WTC11 (cell line): ENCODE results near the gene UGT1A10. TPM values are rescaled to one million over a fixed set of nuclear protein-coding genes. Genes with fewer than 3 reads are reported as not detected.

ENCODE experiments used
- ATAC-seq: fragments of 200-7000 bp; cut with Tn5 transposase; 2 replicates; pipeline ENCODE4 v1.10.0; 2021; ENCODE audit warnings: mild to moderate bottlenecking, moderate library complexity
- CTCF ChIA-PET: fragments of 300-600 bp; sonication (Branson Sonifier 250); formaldehyde crosslinking; loops from one replicate; lab custom pipeline; 2021; ENCODE audit warnings: antibody characterized with exemption; lab: Charles Lee
- POLR2A ChIA-PET: fragments of 350-600 bp; sonication (Branson Sonifier 250); formaldehyde crosslinking; loops from one replicate; lab custom pipeline; 2021; ENCODE audit warnings: antibody characterized with exemption; lab: Charles Lee
- DNase-seq: peaks from one replicate; pipeline ENCODE4 v3.0.0; 2021; ENCODE audit warnings: low spot score
- H3K27ac Mint-ChIP-seq: 2 replicates; pipeline ENCODE4 v1.8.0; 2021; ENCODE audit warnings: mixed read lengths
- H3K27me3 Mint-ChIP-seq: 2 replicates; pipeline ENCODE4 v1.8.0; 2021; ENCODE audit warnings: low read depth, mild to moderate bottlenecking, moderate library complexity, mixed read lengths
- H3K36me3 Mint-ChIP-seq: 2 replicates; pipeline ENCODE4 v1.8.0; 2021; ENCODE audit warnings: mixed read lengths
- H3K4me1 Mint-ChIP-seq: 2 replicates; pipeline ENCODE4 v1.8.0; 2022; ENCODE audit warnings: mixed read lengths
- H3K4me3 Mint-ChIP-seq: 2 replicates; pipeline ENCODE4 v1.8.0; 2021; ENCODE audit warnings: mild to moderate bottlenecking, moderate library complexity, mixed read lengths
- H3K9me3 Mint-ChIP-seq: 2 replicates; pipeline ENCODE4 v1.8.0; 2021; ENCODE audit warnings: mixed read lengths
- ATF1 ChIP-seq: sonication (generic); formaldehyde crosslinking; IDR thresholded peaks from 2 replicates; pipeline ENCODE4 v1.8.1; 2023; ENCODE audit warnings: mild to moderate bottlenecking, moderate library complexity, missing genetic modification reagents
- ATF3 ChIP-seq: sonication (generic); formaldehyde crosslinking; conservative IDR thresholded peaks from 2 replicates; pipeline ENCODE4 v1.8.1; 2022; ENCODE audit warnings: mild to moderate bottlenecking, missing genetic modification reagents
- ERG ChIP-seq: fragments of 250-450 bp; sonication (Bioruptor Pico); IDR thresholded peaks from 2 replicates; pipeline ENCODE4 v1.8.0; 2021; ENCODE audit warnings: mild to moderate bottlenecking
- JUN ChIP-seq: sonication (generic); formaldehyde crosslinking; IDR thresholded peaks from 2 replicates; pipeline ENCODE4 v1.8.0; 2023; ENCODE audit warnings: mild to moderate bottlenecking, missing genetic modification reagents
- MLX ChIP-seq: sonication (generic); formaldehyde crosslinking; IDR thresholded peaks from 2 replicates; pipeline ENCODE4 v1.8.1; 2023; ENCODE audit warnings: mild to moderate bottlenecking, missing genetic modification reagents, moderate library complexity
- NFATC4 ChIP-seq: fragments of 250-450 bp; sonication (Bioruptor Pico); IDR thresholded peaks from 2 replicates; pipeline ENCODE4 v1.9.0; 2021; ENCODE audit warnings: mild to moderate bottlenecking
- NR3C1 ChIP-seq: sonication (generic); formaldehyde crosslinking; conservative IDR thresholded peaks from 2 replicates; pipeline ENCODE4 v1.8.1; 2023; ENCODE audit warnings: low read depth, mild to moderate bottlenecking, missing genetic modification reagents
- PREB ChIP-seq: sonication (generic); formaldehyde crosslinking; IDR thresholded peaks from 2 replicates; pipeline ENCODE4 v1.8.1; 2022; ENCODE audit warnings: mild to moderate bottlenecking, missing genetic modification reagents, moderate library complexity, borderline replicate concordance
- RORB ChIP-seq: fragments of 250-450 bp; sonication (Bioruptor Pico); IDR thresholded peaks from 2 replicates; pipeline ENCODE4 v1.9.0; 2021; ENCODE audit warnings: mild to moderate bottlenecking
- STAT6 ChIP-seq: sonication (generic); formaldehyde crosslinking; conservative IDR thresholded peaks from 2 replicates; pipeline ENCODE4 v1.8.1; 2023; ENCODE audit warnings: mild to moderate bottlenecking, low read depth, missing genetic modification reagents, moderate library complexity
- ZBTB21 ChIP-seq: sonication (generic); formaldehyde crosslinking; IDR thresholded peaks from 2 replicates; pipeline ENCODE4 v1.8.1; 2023; ENCODE audit warnings: mild to moderate bottlenecking, missing genetic modification reagents, borderline replicate concordance
- ZBTB43 ChIP-seq: sonication (generic); formaldehyde crosslinking; IDR thresholded peaks from 2 replicates; pipeline ENCODE4 v1.8.1; 2023; ENCODE audit warnings: mild to moderate bottlenecking, missing genetic modification reagents
- ZNF425 ChIP-seq: fragments of 250-450 bp; sonication (Bioruptor Pico); conservative IDR thresholded peaks from 2 replicates; pipeline ENCODE4 v1.9.0; 2021; ENCODE audit warnings: mild to moderate bottlenecking
- total RNA-seq: library from RNA; stranded (reverse); gene quantifications from 3 replicates; pipeline ENCODE4 v1.2.3, GENCODE V29; 2021

Gene UGT1A10
- total RNA-seq, 1 experiment from 2014 or later: not detected

- ChIA-PET POLR2A (no interaction called here), CTCF (no interaction called here)
- Mint-ChIP-seq H3K36me3 (no peaks in the 10 kb centered on the region), H3K27me3 (peaks cover 12% of the 10 kb centered on the region; the same call in 1 of the 2 replicates), H3K4me1 (peaks cover 7% of the 10 kb centered on the region), H3K27ac (no peak overlapping the region), H3K4me3 (no peak overlapping the region), H3K9me3 (no peaks in the 10 kb centered on the region)
- ATAC-seq (no peak), DNase-seq (no peak)
- TF ChIP-seq ZNF425 (CRISPR knock-in tag): no peak
- no peak for TF ChIP-seq PREB (CRISPR knock-in tag)
- TF ChIP-seq ERG (CRISPR knock-in tag): no peak
- TF ChIP-seq RORB (CRISPR knock-in tag): no peak
- no peak for TF ChIP-seq ZBTB21 (CRISPR knock-in tag)
- no peak for TF ChIP-seq JUN (CRISPR knock-in tag)
- no peak for TF ChIP-seq ZBTB43 (CRISPR knock-in tag)
- no peak for TF ChIP-seq MLX (CRISPR knock-in tag)
- no peak for TF ChIP-seq ATF3 (CRISPR knock-in tag)
- no peak for TF ChIP-seq NFATC4
- TF ChIP-seq STAT6 (CRISPR knock-in tag): no peak
- TF ChIP-seq ATF1 (CRISPR knock-in tag): no peak
These were observed 42.9 kb downstream of the UGT1A10 start for GRCh38 chr2:233679196-233679595.

GRCh38 chr2:233680361-233681045, 44.3 kb downstream of the UGT1A10 start:
- ATAC-seq (no peak), DNase-seq (no peak)
- Mint-ChIP-seq H3K4me1 (no peaks in the 10 kb centered on the region), H3K9me3 (no peaks in the 10 kb centered on the region), H3K27me3 (peaks cover 12% of the 10 kb centered on the region; the same call in 1 of the 2 replicates), H3K36me3 (no peaks in the 10 kb centered on the region), H3K4me3 (no peak overlapping the region), H3K27ac (no peak overlapping the region)
- POLR2A ChIA-PET: no interaction called here
- no peak for TF ChIP-seq NR3C1
- CTCF ChIA-PET: no interaction called here
